GM12865 (cell line): Measurements from ENCODE around the gene KCTD10.
"Not testable (repeated sequence)": the region's sequence is repeated elsewhere in the genome, so short reads cannot be mapped to it uniquely, and the experiment has no call there.

Experiments
- DNase-seq: peaks from one replicate; pipeline ENCODE4 v3.0.0; 2010; ENCODE audit warnings: low read depth
- H3K4me3 ChIP-seq: 2 replicates; pipeline ENCODE4 v1.5.1; 2011; ENCODE audit warnings: mild to moderate bottlenecking, low read depth, low read length, control low read depth
- CTCF ChIP-seq: IDR thresholded peaks from 2 replicates; pipeline ENCODE4 v1.5.1; 2011; ENCODE audit warnings: low read length, control low read depth, low read depth, inconsistent platforms; ENCODE audit not compliant: insufficient read depth; ENCODE audit errors: missing control alignments

KCTD10 gene

GRCh38 chr12:109475121-109475520, 2.0 kb downstream of the KCTD10 start:
- no peak overlapping the region for H3K4me3 ChIP-seq
- no peak for TF ChIP-seq CTCF
- no peak for DNase-seq

DNA sequence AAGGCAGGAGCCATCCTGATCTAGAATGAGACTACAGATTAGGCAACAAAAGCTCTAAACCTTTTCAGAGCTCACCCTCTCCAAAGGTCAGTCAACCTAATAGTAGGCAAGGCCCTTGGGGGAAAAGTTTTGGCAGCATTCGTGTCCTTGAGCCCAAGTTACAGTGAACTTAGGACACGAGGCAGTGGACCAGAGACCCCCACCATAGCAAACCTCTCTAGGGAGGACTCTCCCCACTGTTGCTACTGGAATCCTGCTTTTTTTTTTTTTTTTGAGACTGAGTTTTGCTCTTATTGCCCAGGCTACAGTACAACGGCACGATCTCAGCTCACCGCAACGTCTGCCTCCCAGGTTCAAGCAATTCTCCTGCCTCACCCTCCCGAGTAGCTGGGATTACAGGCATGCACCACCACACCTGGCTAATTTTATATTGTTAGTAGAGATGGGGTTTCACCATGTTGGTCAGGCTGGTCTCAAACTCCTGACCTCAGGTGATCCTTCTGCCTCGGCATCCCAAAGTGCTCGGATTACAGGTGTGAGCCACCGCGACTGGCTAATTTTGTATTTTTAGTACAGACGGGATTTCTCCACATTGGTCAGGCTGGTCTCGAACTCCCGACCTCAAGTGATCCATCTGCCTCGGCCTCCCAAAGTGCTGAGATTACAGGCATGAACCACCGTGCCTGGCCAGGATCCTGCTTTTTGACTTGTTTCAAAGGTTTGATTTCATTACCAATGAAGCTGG, 3.4 kb downstream of the KCTD10 start:
- H3K4me3 ChIP-seq, DNase-seq: not testable (repeated sequence)

- no peak overlapping the region for H3K4me3 ChIP-seq
- no peak for DNase-seq
- TF ChIP-seq CTCF: no peak
These were observed 4.1 kb downstream of the KCTD10 start for GRCh38 chr12:109473006-109473405.

DNA sequence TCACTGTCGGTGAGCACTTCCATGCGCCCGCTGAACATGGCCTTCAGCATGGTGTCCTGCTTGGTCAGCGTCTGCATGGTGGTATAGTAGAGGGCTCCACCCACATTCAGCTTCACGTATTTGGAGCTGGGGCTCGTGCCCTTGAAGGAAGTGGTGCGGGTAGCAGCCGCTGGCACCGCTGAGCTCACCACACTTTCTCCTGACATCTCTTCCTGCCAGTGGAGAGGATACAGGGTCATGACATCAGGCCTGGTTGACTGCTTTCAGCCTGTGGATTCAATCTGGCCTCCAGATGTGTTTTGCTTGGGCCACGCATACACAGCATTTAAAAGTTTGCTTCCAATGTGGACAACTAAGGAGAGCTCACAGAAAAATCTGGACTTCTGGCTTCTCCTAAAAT, 7.6 kb downstream of the KCTD10 start:
- TF ChIP-seq CTCF: no peak
- no peak for DNase-seq
- no peak overlapping the region for H3K4me3 ChIP-seq

DNA sequence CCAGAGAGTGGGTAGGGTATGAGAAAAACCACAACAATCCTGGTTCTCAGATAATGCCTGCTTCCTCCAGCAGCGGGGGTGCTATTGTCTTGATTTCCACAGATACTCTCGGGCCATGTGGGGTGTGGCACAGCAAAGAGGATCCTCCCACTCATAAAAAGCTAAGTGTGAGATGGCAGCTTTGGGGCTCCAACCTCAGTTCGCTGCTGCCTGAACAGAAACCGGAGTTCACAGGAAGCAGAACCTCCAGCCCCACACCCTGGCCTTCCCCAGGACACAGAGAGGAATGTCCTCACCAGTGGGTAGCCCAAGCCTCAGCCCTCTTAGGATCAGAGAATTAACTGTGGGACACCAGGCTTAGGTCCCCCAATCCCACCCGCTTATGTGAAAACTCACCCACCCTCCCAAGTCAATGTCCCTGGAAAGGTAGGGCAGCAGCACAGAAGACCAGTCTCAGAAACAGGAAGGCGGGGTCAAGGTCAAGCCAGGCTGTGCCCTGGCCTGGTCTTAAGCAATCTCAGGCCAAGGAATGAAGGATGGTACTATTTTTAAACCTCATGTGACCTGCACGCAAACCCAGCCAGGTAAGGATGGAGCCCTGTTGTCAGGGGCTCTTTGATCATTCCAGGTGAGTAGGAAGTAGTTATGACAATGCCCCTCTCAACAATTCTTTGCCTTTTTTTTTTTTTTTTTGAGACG, 9.0 kb downstream of the KCTD10 start:
- no peak overlapping the region for H3K4me3 ChIP-seq
- no peak for TF ChIP-seq CTCF
- DNase-seq: no peak

DNA sequence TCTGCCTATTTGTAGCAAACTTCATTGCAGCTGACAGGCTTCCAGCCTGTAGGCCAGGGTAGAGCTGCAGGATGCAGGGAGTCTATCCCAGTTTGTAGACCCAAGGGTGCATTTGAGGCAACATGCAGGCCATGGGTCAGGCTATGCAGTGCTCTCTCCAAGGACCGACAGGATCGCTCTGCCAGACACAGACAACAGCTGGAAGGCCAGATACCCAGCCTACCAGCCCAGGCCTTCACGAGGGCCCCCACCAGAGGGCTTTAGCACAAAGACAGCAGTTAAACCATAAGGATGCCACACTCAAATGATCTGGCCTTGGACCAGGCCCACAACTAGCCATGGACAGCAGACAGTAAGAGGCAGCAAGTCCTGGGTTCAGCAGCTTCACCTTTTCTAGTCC, 10.3 kb downstream of the KCTD10 start:
- no peak for TF ChIP-seq CTCF
- no peak overlapping the region for H3K4me3 ChIP-seq
- DNase-seq: no peak

DNA sequence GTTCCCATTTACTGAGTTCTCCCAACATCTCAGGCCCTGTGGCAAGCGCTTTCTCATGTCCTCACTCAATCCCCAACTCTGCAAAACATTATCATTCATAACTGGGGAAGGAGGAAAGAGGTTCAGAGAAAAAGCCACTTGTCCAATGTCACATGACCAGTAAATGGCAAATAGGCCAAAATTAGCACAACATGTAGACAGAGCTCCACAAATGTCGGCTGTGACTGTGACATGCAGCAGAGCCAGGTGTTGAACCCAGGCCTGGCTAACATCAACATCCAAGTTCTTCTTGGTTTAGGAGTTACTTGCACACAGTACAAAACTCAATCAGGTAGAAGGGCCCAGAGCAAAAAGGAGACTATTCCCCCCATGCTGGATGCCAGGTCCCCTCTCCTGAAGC, 10.8 kb downstream of the KCTD10 start:
- DNase-seq: no peak
- no peak for TF ChIP-seq CTCF

More for the DNA sequence above, 10.8 kb downstream of the KCTD10 start:
- no peak overlapping the region for H3K4me3 ChIP-seq
